ENCODE results near the gene CSF3R.

CSF3R gene

DNA sequence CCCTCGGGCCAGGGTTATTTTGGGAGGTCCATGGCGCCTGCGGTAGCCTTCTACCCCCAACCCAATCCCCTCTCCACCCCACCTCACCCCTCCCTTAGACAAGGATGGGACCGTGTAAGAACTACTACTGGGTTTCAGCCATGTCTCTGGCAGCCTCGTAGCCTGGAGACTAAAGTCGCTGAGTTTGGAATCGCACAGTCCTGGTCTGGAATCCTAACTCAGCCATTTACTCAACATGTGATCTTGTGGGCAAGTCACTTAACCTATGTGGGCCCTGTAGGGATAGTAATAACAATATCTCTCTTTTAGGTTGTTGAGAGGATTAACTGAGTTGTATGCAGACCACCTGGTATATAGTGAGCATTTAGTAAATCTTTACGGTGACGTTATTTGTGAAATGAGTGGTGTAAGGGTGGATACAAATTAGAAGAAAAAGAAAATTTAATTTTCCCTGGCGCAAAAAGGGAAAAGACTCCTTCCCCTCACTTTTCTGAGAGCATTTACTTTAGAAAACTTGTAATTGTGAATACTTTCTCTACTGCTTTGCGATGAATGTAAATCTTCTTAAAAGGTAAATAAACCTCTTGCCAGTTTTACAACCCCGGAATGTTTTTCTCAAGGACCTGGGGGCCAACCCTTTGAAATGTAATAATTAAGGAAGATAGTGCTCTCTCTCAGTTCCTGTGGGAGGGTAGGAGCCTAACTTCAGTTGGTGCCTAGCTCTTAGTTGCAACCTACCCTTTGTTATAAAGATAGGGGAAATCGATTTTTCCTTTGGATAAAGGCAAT is 17.9 kb downstream of the CSF3R start:
- ATAC-seq = peak; percentile 44
- H3K4me1 Mint-ChIP-seq = peaks cover 34% of the 10 kb centered on the region
- H3K9me3 Mint-ChIP-seq = no peaks in the 10 kb centered on the region
- peak overlapping the region; percentile 99 for H3K27ac Mint-ChIP-seq
- no peak for DNase-seq
- peak overlapping the region; percentile 98 for H3K4me3 Mint-ChIP-seq
- H3K36me3 Mint-ChIP-seq (ENCODE audit: low read depth) = peaks cover 19% of the 10 kb centered on the region
- H3K27me3 Mint-ChIP-seq = no peaks in the 10 kb centered on the region

DNA sequence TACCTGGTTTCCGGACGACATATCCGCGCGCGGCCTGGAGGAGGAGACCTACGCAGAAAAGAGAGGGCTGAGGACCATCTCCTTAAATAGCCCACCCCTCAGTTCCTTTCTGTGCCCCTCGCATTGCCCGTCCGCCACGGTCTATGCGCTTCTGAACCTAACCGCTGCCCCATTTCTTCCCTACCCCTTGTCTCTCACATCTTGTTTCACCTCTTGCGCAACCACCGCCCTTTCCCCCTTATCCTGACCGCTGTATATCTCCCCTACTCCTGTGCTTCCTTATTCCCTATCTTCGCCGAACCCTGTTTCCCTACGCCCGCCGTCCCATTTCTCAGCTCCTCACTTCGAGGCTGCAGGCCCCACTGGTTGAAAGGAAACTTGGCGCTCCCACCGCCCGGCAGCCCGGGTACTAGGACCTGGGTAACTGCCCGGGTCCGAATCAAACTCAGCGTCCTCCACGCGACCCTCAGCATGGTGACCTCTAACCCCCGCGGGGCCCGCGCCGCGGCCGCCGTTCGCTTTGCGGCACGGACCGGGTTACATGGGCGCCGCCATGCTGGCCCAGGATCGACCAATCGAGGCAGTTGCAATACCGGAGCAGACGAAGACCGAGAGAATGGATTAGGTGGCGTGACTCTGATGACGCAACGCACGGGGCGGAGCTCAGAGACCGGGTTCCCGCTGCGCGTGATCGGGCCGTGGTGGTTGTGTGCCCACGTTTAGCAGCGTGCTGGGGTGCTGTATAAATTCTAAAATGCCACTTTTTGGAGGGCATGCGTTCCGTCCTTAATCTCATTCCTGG is 18.7 kb downstream of the CSF3R start, which contains the start of gene MRPS15:
Gene MRPS15 (minus strand): TSS at position 582 of the 802 bp plus-strand sequence. CDS start 109 bp downstream, at position 473.
- H3K4me1 Mint-ChIP-seq = peaks cover 42% of the 10 kb centered on the region
- peaks cover 27% of the 10 kb centered on the region for H3K36me3 Mint-ChIP-seq (ENCODE audit: low read depth)
- H3K9me3 Mint-ChIP-seq = no peaks in the 10 kb centered on the region
- H3K4me3 Mint-ChIP-seq = peak within 1 kb of the TSS; percentile 98
- DNase-seq (peak; percentile 97), ATAC-seq (peak; percentile 93)
- peak within 1 kb of the TSS; percentile 99 for H3K27ac Mint-ChIP-seq
- no peaks in the 10 kb centered on the region for H3K27me3 Mint-ChIP-seq

DNA sequence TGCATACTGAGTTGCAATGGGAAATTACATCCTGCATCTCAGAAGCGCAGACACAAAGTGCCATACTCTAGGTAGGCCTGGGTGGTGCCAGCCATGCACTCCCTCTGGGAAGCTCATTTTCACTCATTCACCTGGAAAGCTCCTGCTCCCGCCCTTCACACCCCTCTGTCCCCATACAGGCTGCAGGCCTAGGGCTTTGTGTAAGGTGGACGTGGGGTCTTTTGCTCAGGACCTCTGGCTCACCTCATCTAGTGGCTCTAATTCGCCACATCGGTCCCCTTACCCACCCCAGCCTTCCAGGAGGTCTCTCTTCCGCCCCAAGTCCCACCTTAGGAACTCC is 19.3 kb downstream of the CSF3R start:
- peak overlapping the region; percentile 98 for H3K4me3 Mint-ChIP-seq
- no peak for DNase-seq
- peaks cover 48% of the 10 kb centered on the region for H3K4me1 Mint-ChIP-seq
- H3K27ac Mint-ChIP-seq = peak overlapping the region; percentile 99
- H3K36me3 Mint-ChIP-seq (ENCODE audit: low read depth) = peaks cover 32% of the 10 kb centered on the region
- no peak for ATAC-seq
- no peaks in the 10 kb centered on the region for H3K9me3 Mint-ChIP-seq
- H3K27me3 Mint-ChIP-seq = no peaks in the 10 kb centered on the region

DNA sequence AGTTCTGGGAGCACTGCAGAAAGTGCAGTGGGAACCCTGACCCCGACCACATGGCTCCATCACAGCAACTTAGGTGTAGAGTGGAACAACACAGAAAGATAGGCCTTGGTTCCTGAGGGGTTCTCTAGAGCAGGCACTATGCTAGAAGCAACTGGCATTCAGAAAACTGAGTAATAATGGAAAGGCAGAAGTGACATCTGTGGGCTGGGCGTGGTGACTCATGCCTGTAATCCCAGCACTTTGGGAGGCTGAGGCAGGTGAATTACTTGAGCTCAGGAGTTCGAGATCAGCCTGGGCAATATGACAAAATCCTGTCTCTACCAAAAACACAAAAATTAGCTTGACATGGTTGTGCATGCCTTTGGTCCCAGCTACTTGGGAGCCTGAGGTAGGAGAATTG is 23.8 kb downstream of the CSF3R start:
- Mint-ChIP-seq H3K36me3 (ENCODE audit: low read depth) (peaks cover 67% of the 10 kb centered on the region), H3K9me3 (no peaks in the 10 kb centered on the region), H3K4me3 (peak overlapping the region; percentile 73), H3K27ac (peak overlapping the region; percentile 97), H3K4me1 (peaks cover 52% of the 10 kb centered on the region), H3K27me3 (no peaks in the 10 kb centered on the region)
- ATAC-seq (peak; percentile 96), DNase-seq (peak; percentile 56)

DNA sequence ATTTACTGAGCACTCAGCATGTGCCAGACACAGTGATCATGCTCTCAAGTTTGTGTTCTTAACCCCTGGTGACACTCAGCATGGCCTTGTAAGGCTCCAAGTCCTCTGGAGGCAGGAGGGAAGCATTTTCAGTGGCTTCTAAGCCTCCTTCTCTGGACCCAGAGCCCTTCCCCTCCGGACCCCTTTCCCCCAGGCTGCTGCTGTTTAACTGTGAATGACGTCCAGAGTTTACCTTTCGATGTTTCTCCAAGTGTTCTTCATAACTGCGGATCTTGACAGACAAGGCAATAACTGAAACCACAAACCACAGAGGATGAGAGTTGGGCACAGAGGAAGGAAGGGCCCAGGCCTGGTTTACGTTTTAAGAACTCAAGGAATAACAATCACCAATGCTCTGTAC is 25.0 kb downstream of the CSF3R start:
- Mint-ChIP-seq H3K27me3 (no peaks in the 10 kb centered on the region), H3K4me3 (peak overlapping the region; percentile 24), H3K4me1 (peaks cover 43% of the 10 kb centered on the region), H3K9me3 (no peaks in the 10 kb centered on the region), H3K36me3 (ENCODE audit: low read depth) (peaks cover 68% of the 10 kb centered on the region), H3K27ac (peak overlapping the region; percentile 97)
- no peak for DNase-seq
- no peak for ATAC-seq

DNA sequence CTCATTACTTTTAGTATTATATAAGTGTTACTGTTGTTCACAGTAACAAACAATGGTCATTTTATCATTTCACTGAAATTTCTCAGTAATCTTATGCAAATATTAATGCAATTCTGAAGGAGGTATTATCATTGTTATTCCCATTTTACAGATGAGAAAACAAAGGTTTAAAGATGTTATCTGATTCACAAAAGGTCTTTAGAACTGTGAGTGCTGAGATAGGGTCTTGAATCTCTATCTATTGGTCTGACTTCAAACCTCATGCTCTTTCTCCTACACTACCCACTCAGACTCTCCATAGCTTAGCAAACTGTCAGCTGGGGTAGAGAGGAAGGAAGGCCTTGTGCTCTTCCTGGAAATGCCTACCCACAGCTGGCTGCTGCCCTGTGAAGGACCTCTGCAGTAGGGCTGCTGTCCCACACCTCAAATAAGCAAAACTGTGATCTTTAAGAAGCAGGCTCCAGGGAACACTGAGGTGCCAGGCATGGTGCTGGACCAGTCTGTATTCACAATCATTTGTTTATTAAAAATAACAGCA is 26.3 kb downstream of the CSF3R start:
- DNase-seq = no peak
- Mint-ChIP-seq H3K36me3 (ENCODE audit: low read depth) (peaks cover 62% of the 10 kb centered on the region), H3K4me1 (peaks cover 38% of the 10 kb centered on the region), H3K27ac (no peak overlapping the region), H3K27me3 (no peaks in the 10 kb centered on the region), H3K9me3 (no peaks in the 10 kb centered on the region), H3K4me3 (no peak overlapping the region)
- no peak for ATAC-seq

DNA sequence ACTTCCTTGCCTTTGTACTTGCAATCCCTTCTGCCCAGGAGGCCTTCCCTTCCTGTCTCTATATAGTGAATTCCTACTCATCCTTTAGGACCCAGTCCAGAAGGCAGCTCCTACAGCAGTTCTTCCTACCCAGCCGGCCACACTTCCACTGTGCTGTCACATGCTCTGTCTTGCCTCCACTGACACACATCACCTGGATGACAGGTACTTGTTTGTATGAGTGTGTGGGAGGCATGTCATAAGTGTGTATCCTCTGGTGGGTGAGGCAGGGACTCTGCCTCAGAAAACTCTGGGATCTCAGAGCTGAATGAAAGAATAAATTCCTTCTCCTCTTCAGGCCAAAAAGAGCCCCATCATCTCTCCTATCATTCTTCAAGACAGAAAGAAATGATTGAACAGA is 27.3 kb downstream of the CSF3R start:
- ATAC-seq (no peak), DNase-seq (no peak)
- H3K9me3 Mint-ChIP-seq = no peaks in the 10 kb centered on the region
- H3K4me3 Mint-ChIP-seq = no peak overlapping the region
- H3K4me1 Mint-ChIP-seq = peaks cover 38% of the 10 kb centered on the region
- H3K27me3 Mint-ChIP-seq = no peaks in the 10 kb centered on the region
- H3K27ac Mint-ChIP-seq = no peak overlapping the region
- peaks cover 52% of the 10 kb centered on the region for H3K36me3 Mint-ChIP-seq (ENCODE audit: low read depth)

DNA sequence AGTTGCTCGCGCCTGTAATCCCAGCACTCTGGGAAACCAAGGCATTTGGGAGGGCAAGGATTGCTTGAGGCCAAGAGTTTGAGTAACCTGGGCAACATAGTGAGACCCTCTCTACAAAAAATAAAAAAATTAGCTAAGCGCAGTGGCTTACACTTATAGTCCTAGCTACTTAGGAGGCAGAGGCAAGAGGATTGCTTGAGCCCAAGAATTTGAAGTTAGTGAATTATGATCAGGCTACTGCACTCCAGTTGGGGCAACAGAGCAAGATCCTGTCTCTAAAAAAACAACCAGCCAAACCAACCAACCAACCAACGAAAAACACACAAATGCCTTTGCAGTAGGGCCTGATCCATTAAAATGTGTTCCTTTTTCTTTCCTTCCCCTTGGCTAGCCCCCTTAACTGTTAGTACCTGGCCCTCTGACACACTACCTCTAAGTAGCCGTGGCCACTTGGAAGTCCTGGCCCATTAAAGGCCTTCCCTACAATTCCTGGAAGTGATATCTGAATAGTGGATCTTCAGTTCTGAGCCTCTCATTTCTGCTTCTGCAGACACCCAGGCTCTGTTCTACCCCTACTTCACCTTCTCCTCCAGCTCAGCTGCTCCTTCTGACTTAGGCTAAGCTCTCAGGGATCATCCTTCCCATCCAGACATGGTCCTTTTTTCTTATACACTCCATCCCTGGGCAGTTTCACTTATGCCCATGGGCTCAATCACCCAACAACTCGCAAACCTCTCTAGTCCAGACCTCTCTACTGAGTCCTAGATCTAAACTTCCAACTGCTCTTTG is 28.9 kb downstream of the CSF3R start:
- Mint-ChIP-seq H3K9me3 (no peaks in the 10 kb centered on the region), H3K27me3 (peaks cover 2% of the 10 kb centered on the region), H3K36me3 (ENCODE audit: low read depth) (peaks cover 40% of the 10 kb centered on the region), H3K4me1 (peaks cover 34% of the 10 kb centered on the region), H3K4me3 (no peak overlapping the region), H3K27ac (peak overlapping the region; percentile 17)
- DNase-seq (no peak), ATAC-seq (no peak)

DNA sequence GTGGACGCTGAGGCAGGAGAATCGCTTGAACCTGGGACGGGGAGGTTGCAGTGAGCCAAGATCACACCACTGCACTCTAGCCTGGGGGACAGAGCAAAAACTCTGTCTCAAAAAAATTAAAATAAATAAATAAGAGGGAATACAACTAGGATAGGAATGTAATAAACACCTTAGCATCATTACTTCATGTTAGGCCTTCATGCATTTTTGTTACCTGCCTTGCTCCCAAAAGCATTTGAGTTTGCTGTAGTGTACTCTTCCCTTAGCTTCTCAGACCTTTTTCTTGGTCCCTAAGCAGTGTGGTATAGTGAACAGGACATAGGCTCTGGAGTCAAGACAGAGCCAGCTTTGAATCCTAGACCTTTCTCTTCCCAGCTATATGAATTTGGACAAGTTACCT is 29.7 kb downstream of the CSF3R start:
- no peak for DNase-seq
- Mint-ChIP-seq H3K4me3 (no peak overlapping the region), H3K36me3 (ENCODE audit: low read depth) (peaks cover 34% of the 10 kb centered on the region), H3K4me1 (peaks cover 27% of the 10 kb centered on the region), H3K27me3 (peaks cover 2% of the 10 kb centered on the region), H3K9me3 (no peaks in the 10 kb centered on the region), H3K27ac (no peak overlapping the region)
- no peak for ATAC-seq

DNA sequence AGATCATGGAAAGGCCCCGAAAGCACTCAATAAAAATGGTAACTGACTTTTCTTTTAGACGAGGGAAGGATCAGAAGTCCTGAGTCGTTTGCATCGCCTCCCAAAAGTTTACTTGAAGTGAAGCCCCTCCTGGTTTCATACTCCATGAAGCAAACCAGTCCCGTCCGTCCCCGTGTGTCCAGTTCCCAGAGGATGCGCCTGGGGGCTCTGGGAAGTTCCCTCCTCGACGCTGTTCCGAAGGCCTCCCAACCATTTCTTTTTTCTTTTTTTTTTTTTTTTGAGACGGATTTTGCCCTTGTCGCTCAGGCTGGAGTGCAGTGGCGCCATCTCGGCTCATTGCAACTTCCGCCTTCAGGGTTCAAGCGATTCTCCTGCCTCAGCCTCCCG is 31.8 kb downstream of the CSF3R start:
- H3K27me3 Mint-ChIP-seq = peaks cover 2% of the 10 kb centered on the region
- peaks cover 18% of the 10 kb centered on the region for H3K36me3 Mint-ChIP-seq (ENCODE audit: low read depth)
- no peak for ATAC-seq
- peak overlapping the region; percentile 89 for H3K27ac Mint-ChIP-seq
- peak overlapping the region; percentile 82 for H3K4me3 Mint-ChIP-seq
- DNase-seq = no peak
- no peaks in the 10 kb centered on the region for H3K9me3 Mint-ChIP-seq
- peaks cover 15% of the 10 kb centered on the region for H3K4me1 Mint-ChIP-seq

DNA sequence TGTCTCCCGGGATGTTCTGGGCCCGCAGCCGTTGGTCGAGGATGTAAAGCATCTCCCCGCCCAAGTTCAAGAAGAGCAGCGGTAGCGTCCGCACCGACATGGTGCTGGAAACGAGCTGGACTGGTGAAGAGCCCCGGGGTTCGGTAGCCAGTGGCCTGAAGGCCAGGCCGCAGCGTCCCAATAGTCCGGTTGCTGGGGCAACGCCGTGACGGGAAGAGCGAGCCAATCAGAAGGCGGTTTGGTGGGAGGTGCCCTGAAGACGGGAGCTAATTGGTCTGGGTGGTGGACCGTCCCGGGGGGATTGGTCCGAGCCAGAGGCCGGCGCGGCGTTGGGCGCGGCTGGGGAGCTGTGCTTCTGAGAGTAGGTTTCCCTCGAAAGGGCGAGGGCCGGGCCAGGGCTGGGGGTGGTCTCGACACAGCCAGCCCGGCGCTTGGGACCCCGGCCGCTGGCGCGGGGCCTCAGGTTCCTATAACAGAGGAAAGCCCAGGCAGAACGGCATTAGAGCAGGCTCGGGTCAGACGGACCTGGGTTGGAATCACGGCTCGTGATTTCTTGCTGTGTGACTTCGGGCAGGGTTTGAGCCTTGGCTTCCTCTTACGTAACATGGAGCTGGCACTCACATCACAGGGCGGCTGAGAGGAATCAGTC is 32.3 kb downstream of the CSF3R start, which contains the start of gene OSCP1:
Gene OSCP1 (minus strand): TSS at position 182 of the 649 bp plus-strand sequence. CDS start 82 bp downstream, at position 100.
- peaks cover 15% of the 10 kb centered on the region for H3K4me1 Mint-ChIP-seq
- H3K4me3 Mint-ChIP-seq = peak within 1 kb of the TSS; percentile 82
- peak within 1 kb of the TSS; percentile 89 for H3K27ac Mint-ChIP-seq
- H3K27me3 Mint-ChIP-seq = peaks cover 2% of the 10 kb centered on the region
- H3K9me3 Mint-ChIP-seq = no peaks in the 10 kb centered on the region
- peaks cover 15% of the 10 kb centered on the region for H3K36me3 Mint-ChIP-seq (ENCODE audit: low read depth)
- peak; percentile 99 for ATAC-seq
- DNase-seq = peak; percentile 89

DNA sequence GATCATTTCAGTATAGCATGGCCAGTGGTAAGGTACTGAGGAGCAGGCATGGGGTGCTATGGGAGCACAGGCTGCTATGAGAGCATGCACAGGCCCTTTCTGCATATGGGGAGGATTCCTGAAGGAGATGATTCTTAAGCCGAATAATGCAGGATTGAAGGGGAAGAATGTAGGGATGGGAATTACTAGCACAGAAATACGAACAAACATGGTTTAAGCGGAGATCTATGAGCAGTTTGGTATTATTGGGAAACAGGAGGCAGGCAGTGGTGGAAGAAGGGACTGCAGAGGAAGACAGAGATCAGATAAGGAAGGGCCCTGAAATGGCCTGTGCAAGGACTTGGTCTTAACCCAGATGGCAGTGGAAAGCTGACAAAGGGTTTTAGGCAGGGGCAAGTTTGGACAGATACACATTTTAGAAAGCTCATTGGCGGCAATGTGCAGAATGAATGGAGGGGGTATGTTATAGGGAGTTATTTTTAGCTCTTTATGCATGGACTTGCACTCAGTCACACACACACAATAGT is 34.1 kb downstream of the CSF3R start:
- Mint-ChIP-seq H3K27ac (no peak overlapping the region), H3K36me3 (ENCODE audit: low read depth) (no peaks in the 10 kb centered on the region), H3K9me3 (no peaks in the 10 kb centered on the region), H3K27me3 (peaks cover 2% of the 10 kb centered on the region), H3K4me1 (peaks cover 15% of the 10 kb centered on the region), H3K4me3 (no peak overlapping the region)
- DNase-seq = no peak
- ATAC-seq = no peak

DNA sequence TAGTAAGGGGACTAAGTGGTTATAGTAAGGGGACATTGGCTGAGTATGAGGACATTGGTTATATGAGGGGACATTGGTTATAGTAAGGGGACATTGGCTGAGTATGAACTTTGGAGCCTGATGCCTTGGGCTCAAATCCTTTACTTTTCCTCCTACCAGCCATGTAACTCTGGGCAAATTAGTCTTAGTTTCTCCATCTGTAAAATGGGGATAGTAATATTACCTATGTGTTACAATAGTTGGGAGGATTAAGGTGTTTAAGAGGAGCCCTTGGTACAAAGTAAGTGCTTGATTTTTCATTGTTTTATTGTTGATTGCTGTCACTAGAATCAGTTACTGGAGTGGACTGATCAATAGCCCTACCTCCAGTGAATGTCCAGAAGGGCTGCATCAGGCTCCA is 35.3 kb downstream of the CSF3R start:
- Mint-ChIP-seq H3K9me3 (no peaks in the 10 kb centered on the region), H3K4me3 (no peak overlapping the region), H3K4me1 (peaks cover 15% of the 10 kb centered on the region), H3K27me3 (peaks cover 2% of the 10 kb centered on the region), H3K27ac (no peak overlapping the region), H3K36me3 (ENCODE audit: low read depth) (no peaks in the 10 kb centered on the region)
- ATAC-seq (no peak), DNase-seq (no peak)
